GM18861 (cell line): ENCODE data around the gene PRPF40A.

ENCODE experiments used
- ATAC-seq: cut with Tn5 transposase; IDR thresholded peaks from one replicate; pipeline ENCODE4 v1.9.1; 2021; ENCODE audit not compliant: unreplicated experiment

Gene PRPF40A

DNA sequence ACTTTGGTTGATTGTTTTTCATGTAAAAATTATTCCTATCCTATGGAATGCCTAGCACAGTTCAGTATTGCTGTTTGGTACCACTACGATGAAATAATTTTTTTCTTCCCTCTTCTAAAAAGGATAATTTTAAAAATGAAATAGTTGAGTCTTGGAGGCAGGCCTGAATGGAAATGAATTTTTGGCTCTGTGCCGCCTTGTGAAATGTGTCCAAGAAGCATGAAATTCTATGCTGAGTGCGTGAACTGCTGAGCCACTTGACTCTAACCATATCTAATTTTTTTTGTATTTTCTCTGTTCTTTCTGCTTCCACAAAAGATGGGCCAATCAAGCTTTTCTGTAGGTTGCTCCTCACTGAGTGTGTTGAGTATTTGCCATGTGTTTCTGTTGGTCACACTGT is 95.0 kb downstream of the PRPF40A start:
- no peak for ATAC-seq

DNA sequence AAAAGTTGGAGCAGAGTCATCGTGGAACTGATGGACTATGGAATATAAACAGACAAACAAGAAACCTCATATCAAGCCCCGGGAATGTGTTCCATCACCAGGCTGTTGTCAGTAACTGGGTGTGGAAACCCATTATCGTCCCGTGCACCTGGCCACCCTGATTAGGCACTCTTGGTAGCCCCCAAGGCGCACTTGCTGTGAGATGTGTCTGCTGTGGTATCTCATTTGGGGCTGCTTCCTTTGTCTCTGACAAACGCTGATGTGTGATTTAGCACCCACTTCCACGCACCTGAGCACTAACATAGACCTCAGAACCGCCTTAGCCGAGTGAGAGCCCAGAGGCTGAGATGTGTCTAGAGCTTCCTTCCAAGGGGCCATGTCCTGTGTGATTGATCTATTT is 96.3 kb downstream of the PRPF40A start:
- no peak for ATAC-seq

DNA sequence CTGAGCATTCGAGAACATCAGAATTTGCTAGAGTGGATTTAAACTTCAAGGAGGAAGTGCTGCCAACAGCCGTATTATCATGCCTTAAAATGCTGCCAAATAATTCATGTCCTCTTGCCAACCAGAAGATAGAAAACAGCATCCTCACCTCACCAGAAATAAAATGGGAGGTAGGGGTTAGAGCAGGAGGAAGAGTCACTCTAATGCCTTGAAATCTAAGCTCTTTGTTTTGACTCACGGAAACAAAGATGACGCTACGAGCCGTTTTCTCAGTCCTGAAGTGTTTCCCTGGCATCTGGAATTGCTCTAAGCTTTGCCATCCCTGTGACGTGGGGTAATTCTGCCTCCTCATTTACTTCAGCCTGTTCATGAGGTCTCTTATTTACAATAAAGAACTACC is 97.1 kb downstream of the PRPF40A start:
- no peak for ATAC-seq

DNA sequence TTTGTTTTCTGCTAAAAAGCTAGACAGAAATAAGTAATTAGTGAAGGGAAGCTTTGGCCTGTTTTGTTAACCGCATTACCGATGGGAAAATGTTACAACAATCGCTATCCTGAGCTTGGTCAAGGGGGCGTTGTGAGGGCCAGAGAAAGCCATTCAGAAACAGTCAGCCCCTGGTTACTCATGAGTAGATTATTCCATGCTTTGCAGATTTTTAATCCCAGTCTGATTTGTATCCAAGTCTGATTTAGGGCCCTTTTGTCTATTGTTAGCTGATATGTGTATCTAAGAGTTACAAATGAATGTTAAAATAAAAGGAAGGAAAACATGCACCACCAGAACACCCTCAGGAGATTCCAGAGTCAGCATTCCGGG is 99.1 kb downstream of the PRPF40A start:
- no peak for ATAC-seq

DNA sequence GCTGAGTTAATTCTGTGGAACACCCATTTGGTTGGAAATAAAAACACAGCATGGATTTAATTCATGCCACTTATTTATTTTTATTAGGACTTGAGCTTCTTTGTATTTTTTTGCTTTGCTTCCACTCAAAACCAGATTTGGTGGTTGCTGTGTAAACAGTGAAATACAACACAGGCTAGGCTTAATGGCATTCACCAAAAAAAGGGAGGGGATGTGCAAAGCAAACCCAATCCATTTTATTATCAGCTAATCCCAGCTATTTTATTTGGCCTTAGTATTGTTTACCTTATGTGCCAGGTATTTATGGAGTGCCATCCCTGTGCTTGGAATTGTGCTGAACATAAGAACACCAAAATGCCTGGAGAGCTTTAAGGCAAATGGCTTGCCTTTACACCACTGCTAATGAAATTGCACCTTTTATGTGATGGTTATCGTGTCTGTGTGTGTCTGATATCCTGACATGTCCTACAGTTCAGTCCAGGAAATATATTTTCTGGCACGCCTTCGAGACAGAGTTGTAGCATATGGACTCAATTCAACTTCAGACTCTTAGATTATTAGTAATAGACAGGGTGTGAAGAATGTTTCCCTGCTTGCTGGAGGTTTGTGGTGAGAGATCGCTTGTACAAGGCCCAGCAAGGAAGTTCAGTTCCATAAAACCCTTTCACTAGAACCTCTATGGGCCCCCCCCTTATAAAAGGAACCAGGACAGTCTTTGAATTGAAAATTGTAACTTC is 99.6 kb downstream of the PRPF40A start:
- ATAC-seq = no peak

DNA sequence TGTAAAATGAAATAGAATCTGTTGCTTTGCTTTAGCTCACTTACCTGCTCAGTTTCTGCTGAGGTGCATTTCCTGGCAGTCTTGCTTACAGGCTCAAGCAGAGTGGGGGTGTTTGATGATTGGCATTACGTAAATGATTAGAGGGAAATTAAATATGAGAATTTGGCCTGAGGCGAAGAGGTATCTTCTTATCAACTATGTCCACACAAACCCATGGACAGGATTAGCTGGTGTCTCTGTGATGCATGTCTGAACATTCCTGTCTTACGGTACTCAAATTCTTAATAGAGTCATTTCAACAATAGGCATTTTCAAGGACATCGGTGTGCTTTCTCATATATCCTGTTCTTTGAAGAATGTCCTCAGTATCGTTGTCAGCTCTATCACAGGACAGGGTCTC is 102.1 kb downstream of the PRPF40A start:
- ATAC-seq = no peak

DNA sequence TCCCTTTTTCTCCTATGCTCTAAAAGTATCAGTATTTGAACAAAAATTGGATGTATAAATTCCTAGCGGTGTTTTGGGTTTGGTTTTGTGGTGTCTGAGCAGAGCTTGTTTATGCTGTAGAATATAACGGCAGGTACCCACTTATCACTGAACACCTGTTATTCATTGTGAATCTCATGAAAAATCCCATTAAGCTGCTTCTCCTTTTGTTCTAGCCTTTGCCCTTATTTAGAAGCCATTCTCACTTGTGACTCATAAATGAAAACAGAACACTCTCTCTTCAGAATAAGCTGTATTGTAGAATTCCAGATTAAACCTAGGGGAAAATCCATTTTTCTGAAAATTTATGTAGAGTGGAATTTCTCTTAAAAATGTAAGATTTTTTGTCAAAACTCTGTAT is 104.0 kb downstream of the PRPF40A start:
- peak; percentile 33 for ATAC-seq

DNA sequence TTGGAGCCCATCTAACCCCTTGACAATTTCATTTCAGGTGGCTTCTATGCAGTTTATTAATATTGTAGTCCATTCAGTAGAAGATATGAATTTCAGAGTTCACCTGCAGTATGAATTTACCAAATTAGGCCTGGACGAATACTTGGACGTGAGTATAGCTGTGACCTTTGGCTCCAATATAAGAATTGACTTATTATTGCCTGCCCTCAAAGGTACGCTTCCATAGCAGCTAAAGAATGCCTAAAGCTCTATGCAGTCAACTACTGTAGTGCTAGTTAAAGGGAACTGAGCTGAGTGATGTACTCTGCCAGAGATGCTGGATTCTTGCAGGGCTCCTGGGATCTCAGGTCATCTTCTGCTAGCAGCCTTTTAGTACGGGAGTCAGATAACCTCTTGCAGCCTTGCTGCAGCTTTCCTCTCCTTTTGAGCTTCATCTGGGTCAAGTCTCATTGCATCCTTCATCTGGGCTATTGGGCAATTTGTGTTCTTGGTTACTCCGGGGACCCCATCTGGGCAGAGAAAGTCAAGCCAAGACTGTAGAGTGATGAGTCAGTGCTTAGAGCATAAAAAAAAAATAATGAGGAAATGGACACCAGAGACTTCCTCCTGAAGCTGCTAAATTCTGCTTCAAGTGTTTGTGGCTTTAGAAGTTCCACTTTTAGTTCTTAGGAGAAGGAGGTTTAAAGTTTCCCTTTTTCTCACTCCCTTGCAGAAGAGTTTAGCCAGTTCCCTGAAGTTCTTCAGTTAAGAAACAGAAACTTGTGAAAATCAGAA is 105.6 kb downstream of the PRPF40A start:
- ATAC-seq = peak; percentile 77

DNA sequence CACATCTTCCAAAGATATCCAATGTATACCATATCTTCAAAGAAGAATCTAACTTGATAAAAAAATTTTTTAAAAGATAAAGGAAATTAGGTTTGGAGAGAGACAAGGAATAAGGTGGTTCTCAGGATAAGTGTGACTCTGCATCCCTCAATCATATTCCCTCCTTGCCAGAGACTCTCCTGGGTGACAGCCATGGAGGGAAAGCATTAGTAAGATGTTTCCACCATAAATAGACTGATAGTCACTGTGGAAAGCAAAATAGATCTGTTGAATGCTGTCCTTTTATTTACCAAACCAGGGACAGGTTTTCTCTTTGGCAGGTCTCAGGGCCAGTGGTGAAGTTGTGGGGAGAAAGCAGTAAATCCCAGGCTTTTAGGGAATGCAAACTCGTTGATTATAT is 107.6 kb downstream of the PRPF40A start:
- no peak for ATAC-seq

DNA sequence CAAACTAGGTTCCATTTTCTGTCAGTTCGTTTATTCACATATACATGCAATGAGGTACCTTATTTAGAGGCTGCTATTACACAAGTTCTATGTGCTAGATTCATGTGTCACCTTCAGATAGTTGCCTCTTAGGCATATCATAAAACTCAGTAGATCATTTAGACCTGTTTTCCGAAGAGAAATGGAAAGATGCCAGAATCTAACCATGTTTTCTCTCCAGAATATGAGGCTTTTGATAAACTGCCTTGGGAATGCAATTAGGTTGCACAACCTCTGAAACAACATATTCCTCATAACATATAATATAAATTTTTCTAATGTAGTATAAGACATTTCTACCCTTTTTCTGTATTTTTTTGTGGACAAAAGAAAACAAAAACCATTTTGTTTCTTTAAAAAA is 108.1 kb downstream of the PRPF40A start:
- ATAC-seq = no peak

DNA sequence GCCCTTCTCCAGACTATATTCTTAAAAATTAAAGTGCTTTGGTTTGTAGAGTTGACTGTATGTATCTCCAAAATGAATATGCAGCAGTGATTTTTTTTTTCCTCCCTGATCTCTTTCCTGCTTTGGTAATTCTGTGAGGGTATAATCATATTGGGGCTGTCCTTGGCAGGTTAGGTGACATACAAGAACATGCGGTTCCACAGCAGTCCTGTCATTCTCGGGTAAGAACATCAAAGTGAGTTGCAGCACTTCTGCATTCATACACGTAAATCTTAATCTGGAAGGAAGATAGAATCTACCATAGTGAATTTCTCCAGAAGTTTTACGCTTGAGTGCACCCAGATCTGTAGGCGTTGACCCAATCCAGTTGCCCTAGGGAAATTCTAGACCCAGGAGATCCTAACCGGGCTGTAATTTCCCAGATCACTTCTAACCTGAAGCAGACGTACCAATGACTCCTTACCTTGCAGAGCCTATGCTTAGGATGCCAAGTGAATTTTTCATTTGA is 109.4 kb downstream of the PRPF40A start:
- no peak for ATAC-seq

DNA sequence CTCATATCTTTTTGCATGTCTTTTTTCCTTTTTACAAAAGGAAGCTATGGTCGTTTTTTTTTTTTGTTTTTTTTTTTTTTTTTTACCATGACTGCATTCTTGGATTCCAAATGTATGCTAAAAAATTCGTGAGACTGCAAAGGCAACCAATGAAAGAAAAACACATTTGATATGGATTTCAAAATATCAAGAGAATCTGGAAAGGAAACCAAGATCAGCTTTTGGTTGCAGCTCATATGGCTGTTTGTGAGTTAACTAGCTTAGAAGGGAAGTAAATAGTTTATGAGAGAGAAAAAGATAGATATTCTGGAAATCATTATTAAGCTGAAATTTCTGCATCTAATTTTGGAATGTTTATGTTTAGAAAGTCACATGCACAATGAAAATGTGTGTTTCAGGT is 110.3 kb downstream of the PRPF40A start:
- ATAC-seq = no peak

DNA sequence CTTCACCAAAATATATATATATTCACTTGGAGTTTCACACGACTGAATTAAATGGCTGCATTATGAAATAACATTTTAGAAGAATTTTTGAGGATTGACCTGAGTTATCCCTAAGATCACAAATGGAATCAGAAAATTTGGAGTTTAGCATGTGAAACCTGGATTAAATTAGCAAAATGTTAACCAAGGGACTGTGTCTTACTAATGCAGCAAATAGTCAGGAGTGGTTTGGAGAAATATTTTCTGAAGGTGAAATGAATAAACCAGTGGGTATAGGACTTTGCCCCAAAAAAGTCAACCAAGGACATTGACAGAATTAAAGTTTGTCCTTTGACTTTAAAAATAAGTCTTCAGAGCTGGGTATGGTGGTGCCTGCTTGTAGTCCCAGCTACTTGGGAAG is 111.2 kb downstream of the PRPF40A start:
- no peak for ATAC-seq

DNA sequence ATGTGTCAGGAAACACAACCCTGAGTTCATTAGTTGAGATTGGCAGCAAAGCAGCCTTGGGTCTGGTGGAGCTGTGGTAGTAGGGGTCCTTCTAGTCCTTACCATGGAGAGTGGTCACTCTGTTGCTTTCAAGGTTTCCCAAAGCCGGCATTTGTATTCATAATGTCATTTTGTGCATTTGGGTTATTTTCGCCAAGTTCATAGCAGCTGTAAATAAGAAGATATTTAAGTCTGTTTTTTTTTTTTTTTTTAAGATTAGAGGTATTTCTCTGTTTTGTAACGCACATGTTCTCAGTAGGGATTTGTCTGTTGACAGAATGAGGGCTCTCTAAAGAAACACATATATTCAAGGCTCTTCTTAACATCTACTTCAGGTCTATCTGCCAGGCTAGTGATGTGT is 114.1 kb downstream of the PRPF40A start:
- no peak for ATAC-seq

DNA sequence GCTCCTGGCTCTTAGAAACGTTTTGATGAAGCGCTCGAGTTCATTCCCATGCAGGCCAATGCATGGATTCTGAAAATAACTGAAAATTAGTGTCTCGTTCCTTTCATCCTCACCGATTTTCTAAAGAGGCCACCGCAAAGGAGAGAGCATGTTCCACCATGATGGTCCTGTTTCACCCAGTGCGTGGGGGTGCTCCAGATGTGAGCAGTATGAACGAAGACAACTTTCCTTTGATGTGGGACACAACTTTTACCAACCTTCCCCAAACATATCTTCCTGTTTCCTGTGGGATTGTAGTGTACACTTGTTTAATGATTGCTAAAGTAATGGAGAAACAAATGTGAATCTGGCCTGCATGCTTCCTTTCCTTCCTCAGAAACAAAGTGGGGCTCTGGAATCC is 114.5 kb downstream of the PRPF40A start:
- ATAC-seq = no peak
